Measurements from ENCODE around the gene RAPGEF2. TPM values are rescaled to one million over a fixed set of nuclear protein-coding genes. Genes with fewer than 3 reads are reported as not detected.

The RAPGEF2 gene
- total and polyA plus RNA-seq, 2 donors (not counting 3 experiments of a cell fraction or from before 2014, with no cell fraction given): 28.7 to 55.2 TPM

GRCh38 chr4:159205466-159205865, 102.6 kb downstream of the RAPGEF2 start:
- POLR2A ChIA-PET: no interaction called here
- BruUV-seq (replicated peaks): no TSS peak

More at GRCh38 chr4:159205466-159205865, 102.6 kb downstream of the RAPGEF2 start:
- dilution Hi-C loops (cut with MboI; ENCODE audit: extremely low pct_ligation_motif_present, low sequenced_read_pairs) (no loop called here), intact Hi-C loops (cut with micrococcal nuclease) (loop anchor here (2.0 kb wide), 1 partner anchor 23 kb away; no protein-coding TSS in a partner anchor)
- CTCF ChIA-PET: no interaction called here
- TF ChIP-seq JUN (IDR thresholded peaks at IDR 0.05; ENCODE audit: borderline replicate concordance, insufficient read depth, insufficient read length, low read depth) (no peak), CTCF (IDR thresholded peaks at IDR 0.05; ENCODE audit: extremely low read depth in 1 of 2, insufficient read depth in 1 of 2, low read depth in 1 of 2, low read length in 2 of 2) (no peak), POLR2A (IDR thresholded peaks at IDR 0.05; ENCODE audit: low read depth, low read length) (no peak), MAX (IDR thresholded peaks at IDR 0.05; ENCODE audit: insufficient read depth, insufficient read length) (no peak)
- Histone ChIP-seq H2AFZ (ENCODE audit: low read depth, low read length) (no peak overlapping the region), H3K4me3 (replicated peaks in 1 of 3; ENCODE audit: insufficient read depth in 1 of 3, low read depth in 1 of 3, low read length in 3 of 3) (no peak overlapping the region), H4K20me1 (replicated peaks; ENCODE audit: control insufficient read depth, extremely low read depth, insufficient read depth, low read length) (peaks cover 5% of the 10 kb centered on the region), H3K79me2 (ENCODE audit: control insufficient read depth, insufficient read depth, low read length) (peaks cover 22% of the 10 kb centered on the region), H3K9ac (replicated peaks; ENCODE audit: extremely low read depth, insufficient read depth, low read length) (no peak overlapping the region), H3K9me3 (replicated peaks; ENCODE audit: control insufficient read depth, insufficient read depth, low read length) (no peaks in the 10 kb centered on the region), H3K27me3 (ENCODE audit: control insufficient read depth in 2 of 2, insufficient read depth in 2 of 2, low read length in 2 of 2) (no peaks in the 10 kb centered on the region), H3K4me1 (ENCODE audit: control insufficient read depth, extremely low read depth, insufficient read depth, low read length) (peaks cover 27% of the 10 kb centered on the region), H3K36me3 (ENCODE audit: control insufficient read depth in 2 of 2, extremely low read depth in 1 of 2, insufficient read depth in 2 of 2, low read length in 2 of 2) (no peaks in the 10 kb centered on the region), H3K27ac (ENCODE audit: insufficient read depth, low read depth, low read length) (no peak overlapping the region), H3K4me2 (ENCODE audit: insufficient read depth, low read length) (no peak overlapping the region), H3K9me1 (replicated peaks; ENCODE audit: control insufficient read depth, extremely low read depth, insufficient read depth, low read length) (no peaks in the 10 kb centered on the region)
- DNase-seq (ENCODE audit: low read depth, low spot score): no peak
- FAIRE-seq: no peak
